GOT3 (cell line): ENCODE data around the gene HOXB6.

ENCODE experiments used
- DNase-seq: peaks from one replicate; lab custom pipeline; 2025; ENCODE audit warnings: mixed read lengths; lab: John Stamatoyannopoulos, UW

Gene HOXB6

GRCh38 chr17:48621410-48622392 lies 16.9 kb upstream of the HOXB6 start:
- DNase-seq: no peak

GRCh38 chr17:48620461-48621139 lies 15.8 kb upstream of the HOXB6 start:
- no peak for DNase-seq

- DNase-seq: no peak
Measured at GRCh38 chr17:48619826-48620449, 15.2 kb upstream of the HOXB6 start.

- DNase-seq: peak; percentile 61
Measured at GRCh38 chr17:48618256-48618896, 13.6 kb upstream of the HOXB6 start.

- DNase-seq: no peak
Measured at GRCh38 chr17:48617471-48618255, 12.9 kb upstream of the HOXB6 start.

- DNase-seq: no peak
Measured at GRCh38 chr17:48616717-48617470, 12.1 kb upstream of the HOXB6 start.

DNA sequence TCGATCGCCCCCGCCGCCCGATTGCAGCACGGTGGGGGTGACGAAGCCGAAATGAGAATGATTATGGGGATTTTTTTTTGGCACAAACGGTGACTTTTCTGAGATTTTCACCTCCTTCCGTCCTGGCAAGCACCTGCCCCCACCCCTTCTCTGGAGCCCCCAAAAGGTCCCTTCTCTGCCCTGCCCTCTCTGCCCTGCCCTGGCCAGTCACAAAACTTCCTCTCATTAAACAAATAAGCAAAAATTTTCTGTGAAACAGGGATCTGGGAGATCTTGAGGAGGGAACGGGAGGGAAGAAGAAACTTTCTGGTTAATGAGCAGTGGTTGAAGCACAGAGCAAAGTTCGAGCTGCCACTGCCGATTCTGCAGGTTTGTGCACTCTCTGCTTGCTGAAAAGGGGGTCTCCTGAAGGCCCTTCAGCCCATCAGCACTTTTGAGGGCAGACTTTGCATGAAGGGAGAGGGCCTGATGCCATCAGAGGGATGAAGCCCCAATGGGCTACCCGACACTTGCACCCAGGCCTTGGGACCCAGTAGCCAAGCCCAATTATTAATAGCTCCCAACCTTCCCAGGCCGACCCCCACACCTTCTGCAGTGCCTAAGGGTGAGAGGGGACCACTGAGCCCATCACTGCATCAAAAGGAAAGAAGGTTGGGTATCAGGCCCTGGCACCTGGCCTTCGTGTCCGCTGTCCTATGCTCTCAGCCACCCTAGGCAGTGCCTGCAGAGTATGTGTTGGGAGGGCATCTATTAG lies 11.4 kb upstream of the HOXB6 start:
- no peak for DNase-seq

DNA sequence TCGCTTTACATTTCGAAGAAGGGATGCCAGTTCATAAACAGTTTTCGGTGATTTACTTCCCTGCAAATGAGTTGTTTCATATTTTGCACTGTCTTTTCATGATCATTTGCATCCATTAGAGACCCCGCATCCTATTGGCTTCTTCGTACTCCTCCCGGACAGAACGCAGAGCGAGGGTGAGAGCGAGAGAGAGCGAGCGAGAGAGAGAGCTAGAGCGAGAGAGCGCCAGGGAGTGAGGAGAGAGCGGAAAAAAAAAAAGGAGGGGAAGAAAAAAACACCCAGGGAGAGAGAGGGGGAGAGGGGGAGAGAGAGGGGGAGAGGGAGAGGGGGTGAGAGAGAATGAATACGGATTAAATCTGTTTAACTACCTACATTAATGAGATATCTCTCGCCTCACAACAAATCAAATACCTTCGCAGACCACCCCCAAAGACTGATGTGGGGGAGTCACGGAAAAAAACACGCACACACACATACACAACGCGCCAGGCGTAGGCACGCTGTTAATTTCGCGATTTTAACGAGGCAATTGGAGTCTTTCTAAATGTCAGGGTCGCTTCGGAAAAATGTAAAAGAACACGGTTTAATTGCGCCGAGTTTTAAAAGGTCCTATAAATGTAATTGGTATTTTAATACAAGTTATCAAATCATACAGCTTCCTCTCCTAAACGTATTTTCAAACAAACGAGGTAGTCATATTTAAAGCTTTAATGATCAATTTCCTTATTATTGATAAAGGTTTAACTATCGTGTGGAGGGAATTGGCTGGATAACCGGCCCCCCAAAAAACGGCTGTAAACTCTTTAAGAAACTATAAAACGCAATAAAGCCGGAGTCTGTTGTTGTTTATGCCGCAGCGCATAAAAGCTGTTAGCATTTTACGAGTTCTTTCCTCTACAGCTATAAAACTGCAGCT lies 10.5 kb upstream of the HOXB6 start, which contains the start of gene HOXB8:
TSS of gene HOXB8 (minus strand) at position 246 of the 916 bp plus-strand sequence. CDS start 588 bp downstream, outside the sequence.
- no peak for DNase-seq

GRCh38 chr17:48613862-48614694 lies 9.3 kb upstream of the HOXB6 start:
- no peak for DNase-seq

DNA sequence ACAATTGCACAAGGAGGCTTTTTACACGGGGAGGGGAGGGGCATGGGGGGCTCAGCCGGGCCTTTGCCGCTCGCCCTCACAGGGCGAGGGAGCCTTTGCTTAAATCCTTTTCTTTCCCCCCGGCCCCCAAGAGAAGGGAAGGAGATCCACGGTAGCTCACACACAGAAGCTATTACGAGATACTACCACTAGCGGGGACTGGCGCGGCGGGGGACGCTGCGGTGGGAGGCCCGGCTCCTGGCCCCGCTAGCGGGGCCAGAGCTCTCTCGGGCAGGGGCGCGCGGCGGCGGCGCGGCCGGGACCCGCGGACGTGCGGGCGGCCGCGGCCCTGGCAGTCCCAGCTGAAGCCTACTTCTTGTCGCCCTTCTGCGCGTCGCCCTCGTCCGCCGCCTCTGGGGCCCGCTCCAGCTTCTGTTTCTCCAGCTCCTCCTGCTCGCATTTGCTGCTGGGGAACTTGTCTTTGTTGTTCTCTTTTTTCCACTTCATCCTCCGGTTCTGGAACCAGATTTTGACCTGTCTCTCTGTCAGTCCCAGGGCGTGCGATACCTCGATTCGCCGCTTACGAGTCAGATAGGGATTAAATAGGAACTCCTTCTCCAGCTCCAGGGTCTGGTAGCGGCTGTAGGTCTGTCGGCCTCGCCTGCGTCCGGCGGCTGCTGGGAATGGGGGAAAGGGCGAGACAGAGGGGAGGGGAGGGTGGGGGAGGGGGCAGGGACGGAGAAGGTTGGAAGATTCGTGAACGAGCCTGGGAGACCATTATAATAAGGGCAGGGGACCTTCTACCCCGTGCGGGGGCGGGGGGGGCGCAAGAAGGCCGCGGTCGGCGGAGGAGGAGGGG lies 8.3 kb upstream of the HOXB6 start:
- DNase-seq: no peak

GRCh38 chr17:48612456-48612853 lies 7.7 kb upstream of the HOXB6 start:
- no peak for DNase-seq

- no peak for DNase-seq
Measured at GRCh38 chr17:48611681-48612455, 7.1 kb upstream of the HOXB6 start.

GRCh38 chr17:48611213-48611612 lies 6.4 kb upstream of the HOXB6 start:
- no peak for DNase-seq

- DNase-seq: no peak
Measured at GRCh38 chr17:48610282-48611211, 5.8 kb upstream of the HOXB6 start, which contains the start of gene HOXB7. Gene HOXB7 (minus strand): TSS chr17:48611017. CDS start chr17:48610918, 99 bp downstream.
